GM18519 (cell line): ENCODE data around the gene ANKS1A.
"Not testable (repeated sequence)": the region's sequence is repeated elsewhere in the genome, so short reads cannot be mapped to it uniquely, and the experiment has no call there.

Experiments used
- ATAC-seq: cut with Tn5 transposase; IDR thresholded peaks from one replicate; pipeline ENCODE4 v1.9.1; 2021; ENCODE audit warnings: mild to moderate bottlenecking, moderate library complexity; ENCODE audit not compliant: unreplicated experiment, low FRiP score

ANKS1A gene

GRCh38 chr6:34914358-34914757 is 25.3 kb downstream of the ANKS1A start:
- ATAC-seq, result no peak

- ATAC-seq, result no peak
Measured at GRCh38 chr6:34916348-34916967, 27.4 kb downstream of the ANKS1A start.

- no peak for ATAC-seq
Measured at GRCh38 chr6:34917626-34918285, 28.7 kb downstream of the ANKS1A start.

GRCh38 chr6:34919651-34920050 is 30.6 kb downstream of the ANKS1A start:
- ATAC-seq, result no peak

- no peak for ATAC-seq
Measured at GRCh38 chr6:34920097-34920496, 31.0 kb downstream of the ANKS1A start.

GRCh38 chr6:34922177-34922663 is 33.2 kb downstream of the ANKS1A start:
- no peak for ATAC-seq

GRCh38 chr6:34924831-34925625 is 36.0 kb downstream of the ANKS1A start:
- ATAC-seq, result no peak

GRCh38 chr6:34926655-34927054 is 37.6 kb downstream of the ANKS1A start:
- no peak for ATAC-seq

GRCh38 chr6:34928220-34928619 is 39.2 kb downstream of the ANKS1A start:
- no peak for ATAC-seq

GRCh38 chr6:34928695-34929094 is 39.6 kb downstream of the ANKS1A start:
- ATAC-seq, result no peak

GRCh38 chr6:34929241-34929978 is 40.4 kb downstream of the ANKS1A start:
- ATAC-seq, result no peak

- no peak for ATAC-seq
Measured at GRCh38 chr6:34930221-34930620, 41.2 kb downstream of the ANKS1A start.

- not testable (repeated sequence) for ATAC-seq
Measured at GRCh38 chr6:34932202-34932601, 43.1 kb downstream of the ANKS1A start.

- no peak for ATAC-seq
Measured at GRCh38 chr6:34934516-34934915, 45.5 kb downstream of the ANKS1A start.

GRCh38 chr6:34938268-34938667 is 49.2 kb downstream of the ANKS1A start:
- no peak for ATAC-seq

- no peak for ATAC-seq
Measured at GRCh38 chr6:34940030-34940434, 51.0 kb downstream of the ANKS1A start.

- no peak for ATAC-seq
Measured at GRCh38 chr6:34941421-34941820, 52.4 kb downstream of the ANKS1A start.

- no peak for ATAC-seq
Measured at GRCh38 chr6:34945317-34945716, 56.3 kb downstream of the ANKS1A start.

GRCh38 chr6:34947561-34947960 is 58.5 kb downstream of the ANKS1A start:
- no peak for ATAC-seq

- no peak for ATAC-seq
Measured at GRCh38 chr6:34949636-34950035, 60.6 kb downstream of the ANKS1A start.

- ATAC-seq, result no peak
Measured at GRCh38 chr6:34950849-34951248, 61.8 kb downstream of the ANKS1A start.
